Sigmoid colon (tissue), 7 donors: ENCODE results near the gene EPHA10. TPM values are rescaled to one million over a fixed set of nuclear protein-coding genes. Genes with fewer than 3 reads are reported as not detected.
"Not testable (repeated sequence)": the region's sequence is repeated elsewhere in the genome, so short reads cannot be mapped to it uniquely, and the experiment has no call there.

Experiments
- DNase-seq: peaks from one replicate; pipeline ENCODE4 v3.0.0-alpha.2; 2019
- H3K27ac ChIP-seq, 4 donors: fragments of 200-600 bp; sonication (generic); one replicate each; pipeline ENCODE4 v1.5.1; 2016 to 2019; ENCODE audit warnings: mild to moderate bottlenecking in 1 of 4
- H3K27me3 ChIP-seq, 3 donors: fragments of 200-600 bp; sonication (generic); one replicate each; pipeline ENCODE4 v1.5.1; 2019; ENCODE audit warnings: mild to moderate bottlenecking in 1 of 3
- H3K36me3 ChIP-seq, 4 donors: fragments of 200-600 bp; sonication (generic); one replicate each; pipeline ENCODE4 v1.5.1; 2016 to 2019
- H3K4me1 ChIP-seq, 4 donors: fragments of 200-600 bp; sonication (generic); one replicate each; pipeline ENCODE4 v1.5.1; 2017 to 2019
- H3K4me3 ChIP-seq, 4 donors: fragments of 200-600 bp; sonication (generic); one replicate each; pipeline ENCODE4 v1.5.1; 2017 to 2019; ENCODE audit warnings: mild to moderate bottlenecking in 2 of 4, moderate library complexity in 1 of 4
- H3K9me3 ChIP-seq, 4 donors: fragments of 200-600 bp in 3 of 4; sonication (generic) in 3 of 4; one replicate each; pipeline versions ENCODE4 v1.5.1 to v1.6.1; 2013 to 2019
- CTCF ChIP-seq, 4 experiments: fragments of 450-650 bp in 3 of 4; fragments of 200-600 bp in 1 of 4; IDR thresholded peaks; one replicate each; pipeline ENCODE4 v1.5.1; 2016 to 2019; ENCODE audit warnings: antibody characterized with exemption in 4 of 4, mild to moderate bottlenecking in 3 of 4, moderate library complexity in 2 of 4
- EP300 ChIP-seq, 4 donors: sonication (generic); formaldehyde crosslinking; IDR thresholded peaks; one replicate each; pipeline ENCODE4 v1.6.1; 2017; ENCODE audit warnings: antibody characterized with exemption in 4 of 4
- POLR2A ChIP-seq, 2 donors: fragments of 450-650 bp; IDR thresholded peaks; one replicate each; pipeline ENCODE4 v1.6.1; 2016; ENCODE audit warnings: antibody characterized with exemption in 2 of 2, mild to moderate bottlenecking in 2 of 2, moderate library complexity in 2 of 2
- POLR2AphosphoS5 ChIP-seq, 4 donors: sonication (generic); formaldehyde crosslinking; IDR thresholded peaks; one replicate each; pipeline ENCODE4 v1.6.1; 2017; ENCODE audit warnings: antibody characterized with exemption in 4 of 4
- WGBS, 2 donors: extraction: QIAGEN DNeasy Blood & Tissue Kit; methylation state at CpG; one replicate each; pipeline ENCODE4 v1.1.7; 2013; 5-methylcytosine and 5-hydroxymethylcytosine counted together
- intact Hi-C: fragments of 100-400 bp; cut with DNase I; formaldehyde crosslinking; loops from one replicate; pipeline ENCODE4 v1.15.1; 2023
- polyA plus RNA-seq, 3 donors: library from polyadenylated mRNA; stranded (reverse); fragments of 200-250 nt; gene quantifications; one replicate each; pipeline ENCODE4 v1.2.3, GENCODE V29; 2013
- total RNA-seq, 4 donors: library from RNA; depleted of rRNA; stranded (reverse); fragments of >200 nt; gene quantifications; one replicate each; pipeline ENCODE4 v1.1.0, GENCODE V29; 2016
- donor health status: healthy with polysubstance abuse.
- donor health status: Bipolar disorder and iron deficiency.
- donor health status: healthy.

Gene EPHA10
- total and polyA plus RNA-seq, 7 donors, result 0.14 to 33.3 (median 0.83) TPM

- peak; percentile 74 for DNase-seq
- Histone ChIP-seq H3K9me3 (no peaks in the 10 kb centered on the region), H3K27ac (peak overlapping the region; percentile 87 to 94 (median 90)), H3K36me3 (peaks cover 0 to 17% (median 4%) of the 10 kb centered on the region in 4 donors), H3K4me3 (peak overlapping the region; percentile 75 to 94 (median 82)), H3K27me3 (no peaks in the 10 kb centered on the region), H3K4me1 (peaks cover 0 to 37% (median 31%) of the 10 kb centered on the region in 4 donors)
- no peak for TF ChIP-seq POLR2AphosphoS5 (IDR thresholded peaks at IDR 0.05)
- no peak for TF ChIP-seq EP300 (IDR thresholded peaks at IDR 0.05)
- TF ChIP-seq CTCF (IDR thresholded peaks at IDR 0.05), result no peak
- no peak for TF ChIP-seq POLR2A (IDR thresholded peaks at IDR 0.05)
- intact Hi-C loops, result loop anchor here (1.0 to 10.0 kb wide), 6 partner anchors 94 to 253 kb away; partner anchors contain the start of genes GNL2, INPP5B, MEAF6 and MTF1
- WGBS, 2 donors, result 1 to 3% methylated on average over 45 of the region's 45 CpGs
Measured at GRCh38 chr1:37691497-37692077, 73.3 kb downstream of the EPHA10 start.

- Histone ChIP-seq H3K27ac (no peak overlapping the region), H3K27me3 (no peaks in the 10 kb centered on the region), H3K36me3 (peaks cover 6 to 43% (median 22%) of the 10 kb centered on the region in 4 donors), H3K4me3 (peak overlapping the region in 2 of 4 donors; percentile 75 to 82), H3K4me1 (peaks cover 0 to 37% (median 31%) of the 10 kb centered on the region in 4 donors), H3K9me3 (no peaks in the 10 kb centered on the region)
- intact Hi-C loops, result no loop called here
- no peak for TF ChIP-seq CTCF (IDR thresholded peaks at IDR 0.05)
- TF ChIP-seq POLR2AphosphoS5 (IDR thresholded peaks at IDR 0.05), result no peak
- TF ChIP-seq POLR2A (IDR thresholded peaks at IDR 0.05), result no peak
- no peak for TF ChIP-seq EP300 (IDR thresholded peaks at IDR 0.05)
- DNase-seq, result no peak
- 80 to 93% methylated on average over 4 of the region's 4 CpGs for WGBS, 2 donors
Measured at GRCh38 chr1:37688926-37689325, 76.0 kb downstream of the EPHA10 start.

- intact Hi-C loops, H3K27ac ChIP-seq, H3K4me3 ChIP-seq, DNase-seq, H3K27me3 ChIP-seq, H3K9me3 ChIP-seq: not testable (repeated sequence)
- WGBS, 2 donors, result 92 to 93% methylated on average over 2 of the region's 2 CpGs
- Histone ChIP-seq H3K36me3 (peaks cover 6 to 55% (median 32%) of the 10 kb centered on the region in 4 donors), H3K4me1 (peaks cover 0 to 35% (median 29%) of the 10 kb centered on the region in 4 donors)
Measured at GRCh38 chr1:37687764-37688163, 77.2 kb downstream of the EPHA10 start.

GRCh38 chr1:37685722-37686121, 79.2 kb downstream of the EPHA10 start:
- peaks cover 0 to 27% (median 17%) of the 10 kb centered on the region in 4 donors for H3K4me1 ChIP-seq
- intact Hi-C loops, result no loop called here
- 87 to 96% methylated on average over 3 of the region's 3 CpGs for WGBS, 2 donors
- peaks cover 6 to 57% (median 34%) of the 10 kb centered on the region in 4 donors for H3K36me3 ChIP-seq
- no peak overlapping the region for H3K4me3 ChIP-seq
- TF ChIP-seq POLR2AphosphoS5 (IDR thresholded peaks at IDR 0.05) (no peak), CTCF (IDR thresholded peaks at IDR 0.05) (no peak), EP300 (IDR thresholded peaks at IDR 0.05) (no peak), POLR2A (IDR thresholded peaks at IDR 0.05) (no peak)
- no peaks in the 10 kb centered on the region for H3K9me3 ChIP-seq
- H3K27ac ChIP-seq, result no peak overlapping the region
- no peak for DNase-seq
- no peaks in the 10 kb centered on the region for H3K27me3 ChIP-seq

GRCh38 chr1:37684182-37684581, 80.7 kb downstream of the EPHA10 start:
- not testable (repeated sequence) for H3K9me3 ChIP-seq, DNase-seq, H3K27ac ChIP-seq, H3K27me3 ChIP-seq, H3K4me3 ChIP-seq
- intact Hi-C loops, result loop anchor here (5.0 kb wide), 1 partner anchor 122 kb away; no protein-coding TSS in a partner anchor
- H3K4me1 ChIP-seq, result peaks cover 0 to 15% (median 8%) of the 10 kb centered on the region in 4 donors
- 92 to 94% methylated on average over 9 of the region's 9 CpGs for WGBS, 2 donors
- H3K36me3 ChIP-seq, result peaks cover 6 to 57% (median 34%) of the 10 kb centered on the region in 4 donors
